KMS-11 (cell line): Measurements from ENCODE around the gene CD200R1L.

Source experiments
- H2AFZ ChIP-seq: fragments of 200-600 bp; sonication (generic); 2 replicates; pipeline ENCODE4 v1.6.1; 2016; ENCODE audit warnings: antibody characterized with exemption, mixed run types, low read depth
- H3K27ac ChIP-seq: fragments of 200-600 bp; sonication (generic); 2 replicates; pipeline ENCODE4 v1.6.1; 2016; ENCODE audit warnings: mild to moderate bottlenecking, mixed run types
- H3K27me3 ChIP-seq: fragments of 200-600 bp; sonication (generic); 2 replicates; pipeline ENCODE4 v1.6.1; 2017; ENCODE audit warnings: mild to moderate bottlenecking, low read depth, mixed run types, moderate library complexity; ENCODE audit not compliant: insufficient read depth
- H3K36me3 ChIP-seq: fragments of 200-600 bp; sonication (generic); 2 replicates; pipeline ENCODE4 v1.6.1; 2017; ENCODE audit warnings: mild to moderate bottlenecking, mixed run types; ENCODE audit not compliant: insufficient read depth
- H3K4me1 ChIP-seq: fragments of 200-600 bp; sonication (generic); 2 replicates; pipeline ENCODE4 v1.6.1; 2016; ENCODE audit warnings: mild to moderate bottlenecking, low read depth, mixed run types; ENCODE audit not compliant: poor library complexity, severe bottlenecking
- H3K4me2 ChIP-seq: fragments of 200-600 bp; sonication (generic); 2 replicates; pipeline ENCODE4 v1.7.0; 2016; ENCODE audit warnings: mild to moderate bottlenecking, mixed run types
- H3K4me3 ChIP-seq: fragments of 200-600 bp; sonication (generic); IDR thresholded peaks from 2 replicates; pipeline ENCODE4 v1.6.1; 2017; ENCODE audit warnings: low read depth, low read length, mixed read lengths; ENCODE audit not compliant: insufficient read depth
- H3K79me2 ChIP-seq: fragments of 200-600 bp; sonication (generic); 2 replicates; pipeline ENCODE4 v1.6.1; 2016; ENCODE audit warnings: low read depth, mixed run types; ENCODE audit not compliant: insufficient read depth
- H3K9ac ChIP-seq: fragments of 200-600 bp; sonication (generic); 2 replicates; pipeline ENCODE4 v1.6.1; 2016; ENCODE audit warnings: mild to moderate bottlenecking, mixed run types
- H4K20me1 ChIP-seq: fragments of 200-600 bp; sonication (generic); 2 replicates; pipeline ENCODE4 v1.6.1; 2016; ENCODE audit warnings: mild to moderate bottlenecking, mixed run types; ENCODE audit not compliant: insufficient read depth
- TF ChIP-seq, protein P1 (sequence below): fragments of 200-600 bp; sonication (generic); conservative IDR thresholded peaks from 2 replicates; pipeline ENCODE4 v1.6.1; 2017; ENCODE audit warnings: low read depth, mild to moderate bottlenecking, antibody characterized with exemption, low read length, moderate library complexity, mixed read lengths

The CD200R1L gene

DNA sequence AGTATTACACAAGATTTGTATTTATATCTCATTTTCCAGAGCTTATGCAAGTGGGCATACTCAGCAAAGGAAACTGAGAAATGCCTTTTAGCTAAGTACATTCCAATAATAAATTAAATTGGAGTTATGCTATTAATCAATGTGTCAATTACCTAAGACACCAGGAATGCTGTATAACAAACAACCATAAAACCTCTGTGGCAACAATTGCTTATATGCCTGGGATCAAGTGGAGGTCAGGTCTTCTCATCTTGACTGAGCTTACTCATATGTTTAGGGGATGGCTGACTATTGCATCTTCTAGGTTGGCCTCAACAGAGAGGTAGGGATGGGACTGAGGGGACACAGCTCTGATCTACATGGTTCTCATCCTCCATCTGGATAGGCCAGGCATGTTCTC lies 30.7 kb downstream of the CD200R1L start:
- H3K27me3 ChIP-seq: no peaks in the 10 kb centered on the region
- H3K4me1 ChIP-seq: peaks cover 18% of the 10 kb centered on the region
- no peak overlapping the region for H2AFZ ChIP-seq
- TF ChIP-seq, protein P1, sequence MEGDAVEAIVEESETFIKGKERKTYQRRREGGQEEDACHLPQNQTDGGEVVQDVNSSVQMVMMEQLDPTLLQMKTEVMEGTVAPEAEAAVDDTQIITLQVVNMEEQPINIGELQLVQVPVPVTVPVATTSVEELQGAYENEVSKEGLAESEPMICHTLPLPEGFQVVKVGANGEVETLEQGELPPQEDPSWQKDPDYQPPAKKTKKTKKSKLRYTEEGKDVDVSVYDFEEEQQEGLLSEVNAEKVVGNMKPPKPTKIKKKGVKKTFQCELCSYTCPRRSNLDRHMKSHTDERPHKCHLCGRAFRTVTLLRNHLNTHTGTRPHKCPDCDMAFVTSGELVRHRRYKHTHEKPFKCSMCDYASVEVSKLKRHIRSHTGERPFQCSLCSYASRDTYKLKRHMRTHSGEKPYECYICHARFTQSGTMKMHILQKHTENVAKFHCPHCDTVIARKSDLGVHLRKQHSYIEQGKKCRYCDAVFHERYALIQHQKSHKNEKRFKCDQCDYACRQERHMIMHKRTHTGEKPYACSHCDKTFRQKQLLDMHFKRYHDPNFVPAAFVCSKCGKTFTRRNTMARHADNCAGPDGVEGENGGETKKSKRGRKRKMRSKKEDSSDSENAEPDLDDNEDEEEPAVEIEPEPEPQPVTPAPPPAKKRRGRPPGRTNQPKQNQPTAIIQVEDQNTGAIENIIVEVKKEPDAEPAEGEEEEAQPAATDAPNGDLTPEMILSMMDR: no peak
- H3K36me3 ChIP-seq: no peaks in the 10 kb centered on the region
- H4K20me1 ChIP-seq: no peaks in the 10 kb centered on the region
- no peak overlapping the region for H3K27ac ChIP-seq
- no peaks in the 10 kb centered on the region for H3K79me2 ChIP-seq
- H3K4me3 ChIP-seq: no peak overlapping the region
- no peak overlapping the region for H3K9ac ChIP-seq
- no peak overlapping the region for H3K4me2 ChIP-seq

DNA sequence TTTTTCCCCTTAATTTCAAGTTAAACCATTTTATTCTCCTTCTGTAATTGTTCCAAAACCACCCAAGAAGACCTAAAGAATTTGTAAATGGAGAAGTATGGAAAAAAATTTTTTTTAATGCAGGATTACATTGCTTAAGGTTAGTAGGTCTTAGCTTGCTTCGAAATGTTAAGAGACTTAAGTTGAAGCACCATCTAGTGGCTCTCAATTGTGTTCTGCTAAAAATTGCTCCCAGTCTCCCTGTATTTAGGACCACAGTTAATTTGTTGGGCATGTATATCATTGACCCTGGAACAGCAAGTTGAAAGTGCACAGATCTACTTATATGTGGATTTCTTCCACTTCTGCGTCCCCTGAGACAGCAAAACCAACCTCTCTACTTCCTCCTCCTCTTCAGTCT lies 32.4 kb downstream of the CD200R1L start:
- no peaks in the 10 kb centered on the region for H3K27me3 ChIP-seq
- no peak overlapping the region for H3K27ac ChIP-seq
- H3K4me2 ChIP-seq: no peak overlapping the region
- no peak overlapping the region for H3K4me3 ChIP-seq
- no peaks in the 10 kb centered on the region for H3K79me2 ChIP-seq
- H3K4me1 ChIP-seq: peaks cover 11% of the 10 kb centered on the region
- TF ChIP-seq, protein P1: no peak
- H3K9ac ChIP-seq: no peak overlapping the region
- no peaks in the 10 kb centered on the region for H4K20me1 ChIP-seq
- H2AFZ ChIP-seq: no peak overlapping the region
- no peaks in the 10 kb centered on the region for H3K36me3 ChIP-seq

DNA sequence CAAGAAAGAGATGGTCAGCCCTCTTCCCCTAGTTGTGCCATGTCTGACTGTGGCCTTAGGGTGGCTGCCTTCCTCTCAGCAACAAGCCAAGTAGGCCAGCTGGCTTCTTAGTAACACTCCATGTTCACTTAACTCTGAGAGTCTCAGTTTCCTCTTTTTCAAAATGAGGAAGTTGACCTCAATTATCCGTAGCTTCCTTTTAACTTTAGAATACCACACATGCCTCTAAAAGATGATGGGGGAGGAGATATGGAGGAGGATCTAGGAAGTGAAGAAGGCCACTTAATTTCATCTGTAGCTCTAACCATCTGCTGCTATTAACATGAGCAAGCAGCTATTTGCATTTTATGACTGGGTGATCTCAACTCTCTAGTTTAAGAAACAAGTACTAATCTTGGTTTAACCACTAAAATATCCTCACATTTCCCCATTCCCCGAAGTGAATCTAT lies 32.9 kb downstream of the CD200R1L start:
- no peaks in the 10 kb centered on the region for H4K20me1 ChIP-seq
- no peaks in the 10 kb centered on the region for H3K79me2 ChIP-seq
- H3K36me3 ChIP-seq: no peaks in the 10 kb centered on the region
- H2AFZ ChIP-seq: no peak overlapping the region
- no peak overlapping the region for H3K4me3 ChIP-seq
- no peak overlapping the region for H3K9ac ChIP-seq
- H3K27ac ChIP-seq: no peak overlapping the region
- TF ChIP-seq, protein P1: no peak
- no peak overlapping the region for H3K4me2 ChIP-seq
- peaks cover 9% of the 10 kb centered on the region for H3K4me1 ChIP-seq
- H3K27me3 ChIP-seq: no peaks in the 10 kb centered on the region

DNA sequence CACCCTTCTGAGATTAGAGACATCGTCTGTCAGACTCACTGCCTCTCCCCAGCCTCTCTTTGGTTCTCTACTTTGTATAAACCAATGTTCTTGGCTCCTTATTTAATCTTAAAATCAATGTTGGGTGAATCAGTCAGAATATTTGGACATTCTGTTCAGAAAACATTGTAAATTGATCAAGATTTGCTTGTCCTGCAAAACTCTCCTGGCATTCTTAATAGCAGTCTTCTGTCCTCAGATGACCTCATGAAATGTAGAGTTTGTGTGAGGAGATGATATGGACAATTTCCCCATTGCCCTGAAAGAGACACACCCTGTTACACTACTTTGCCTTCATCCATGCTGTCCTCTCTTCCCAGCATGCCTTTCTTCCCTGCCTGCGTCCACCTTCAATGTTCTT lies 33.6 kb downstream of the CD200R1L start:
- no peaks in the 10 kb centered on the region for H4K20me1 ChIP-seq
- peaks cover 9% of the 10 kb centered on the region for H3K4me1 ChIP-seq
- H3K4me3 ChIP-seq: no peak overlapping the region
- TF ChIP-seq, protein P1: no peak
- no peaks in the 10 kb centered on the region for H3K79me2 ChIP-seq
- H2AFZ ChIP-seq: no peak overlapping the region
- H3K4me2 ChIP-seq: no peak overlapping the region
- H3K27me3 ChIP-seq: no peaks in the 10 kb centered on the region
- no peak overlapping the region for H3K27ac ChIP-seq
- H3K9ac ChIP-seq: no peak overlapping the region
- no peaks in the 10 kb centered on the region for H3K36me3 ChIP-seq
